DMS79 (cell line): ENCODE measurements around the gene COLEC11.
"Not testable (repeated sequence)": the region's sequence is repeated elsewhere in the genome, so short reads cannot be mapped to it uniquely, and the experiment has no call there.

Experiments used
- DNase-seq: peaks from one replicate; lab custom pipeline; 2025; lab: John Stamatoyannopoulos, UW

Gene COLEC11

GRCh38 chr2:3654531-3655225, 59.8 kb downstream of the COLEC11 start:
- DNase-seq = no peak

GRCh38 chr2:3655871-3656761, 61.2 kb downstream of the COLEC11 start:
- DNase-seq = no peak

- DNase-seq = peak; percentile 16
Observed at GRCh38 chr2:3656762-3657721, 62.1 kb downstream of the COLEC11 start.

GRCh38 chr2:3657881-3658280, 63.0 kb downstream of the COLEC11 start, which contains the start of gene ALLC:
Gene ALLC, plus strand, starts transcription at chr2:3658200. Its CDS starts 12,958 bp downstream, at chr2:3671158.
- DNase-seq = no peak

- peak; percentile 57 for DNase-seq
Observed at GRCh38 chr2:3659447-3660432, 64.8 kb downstream of the COLEC11 start.

GRCh38 chr2:3660640-3661039, 65.7 kb downstream of the COLEC11 start:
- not testable (repeated sequence) for DNase-seq

GRCh38 chr2:3661149-3661660, 66.3 kb downstream of the COLEC11 start:
- no peak for DNase-seq

GRCh38 chr2:3662239-3662638, 67.3 kb downstream of the COLEC11 start:
- no peak for DNase-seq

- DNase-seq = no peak
Observed at GRCh38 chr2:3664118-3664517, 69.2 kb downstream of the COLEC11 start.

- no peak for DNase-seq
Observed at GRCh38 chr2:3664925-3665324, 70.0 kb downstream of the COLEC11 start.

GRCh38 chr2:3665886-3666612, 71.1 kb downstream of the COLEC11 start:
- no peak for DNase-seq

- DNase-seq = no peak
Observed at GRCh38 chr2:3666613-3666975, 71.7 kb downstream of the COLEC11 start.

- peak; percentile 13 for DNase-seq
Observed at GRCh38 chr2:3667151-3667631, 72.3 kb downstream of the COLEC11 start.

GRCh38 chr2:3669656-3670055, 74.7 kb downstream of the COLEC11 start:
- DNase-seq = no peak

- no peak for DNase-seq
Observed at GRCh38 chr2:3670376-3670775, 75.5 kb downstream of the COLEC11 start.

GRCh38 chr2:3670941-3671340, 76.0 kb downstream of the COLEC11 start:
- DNase-seq = no peak

GRCh38 chr2:3672861-3673678, 78.2 kb downstream of the COLEC11 start:
- no peak for DNase-seq

GRCh38 chr2:3674066-3674845, 79.3 kb downstream of the COLEC11 start:
- no peak for DNase-seq
